Measurements from ENCODE around the gene SLC15A1.

DNA sequence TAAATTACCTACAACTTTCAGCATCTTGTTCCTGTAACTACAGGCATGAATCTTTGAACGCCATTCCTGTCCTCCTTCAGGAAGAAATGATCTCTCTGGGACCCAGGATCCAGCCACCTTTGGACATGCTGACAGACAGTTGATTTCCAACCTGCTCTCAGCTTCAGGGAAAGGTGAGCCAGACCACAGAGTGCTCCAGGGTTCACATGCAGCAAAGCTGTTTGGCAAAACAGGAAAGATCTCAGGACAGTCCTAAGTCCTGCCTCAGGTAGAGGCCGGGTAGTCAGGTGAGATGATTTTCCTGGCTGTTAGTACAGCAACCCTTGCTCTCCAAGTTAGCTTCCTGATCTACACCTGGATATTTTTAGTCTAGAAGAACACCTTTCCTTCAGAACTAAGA is 9.1 kb downstream of the SLC15A1 start:
- TF ChIP-seq, protein P1, sequence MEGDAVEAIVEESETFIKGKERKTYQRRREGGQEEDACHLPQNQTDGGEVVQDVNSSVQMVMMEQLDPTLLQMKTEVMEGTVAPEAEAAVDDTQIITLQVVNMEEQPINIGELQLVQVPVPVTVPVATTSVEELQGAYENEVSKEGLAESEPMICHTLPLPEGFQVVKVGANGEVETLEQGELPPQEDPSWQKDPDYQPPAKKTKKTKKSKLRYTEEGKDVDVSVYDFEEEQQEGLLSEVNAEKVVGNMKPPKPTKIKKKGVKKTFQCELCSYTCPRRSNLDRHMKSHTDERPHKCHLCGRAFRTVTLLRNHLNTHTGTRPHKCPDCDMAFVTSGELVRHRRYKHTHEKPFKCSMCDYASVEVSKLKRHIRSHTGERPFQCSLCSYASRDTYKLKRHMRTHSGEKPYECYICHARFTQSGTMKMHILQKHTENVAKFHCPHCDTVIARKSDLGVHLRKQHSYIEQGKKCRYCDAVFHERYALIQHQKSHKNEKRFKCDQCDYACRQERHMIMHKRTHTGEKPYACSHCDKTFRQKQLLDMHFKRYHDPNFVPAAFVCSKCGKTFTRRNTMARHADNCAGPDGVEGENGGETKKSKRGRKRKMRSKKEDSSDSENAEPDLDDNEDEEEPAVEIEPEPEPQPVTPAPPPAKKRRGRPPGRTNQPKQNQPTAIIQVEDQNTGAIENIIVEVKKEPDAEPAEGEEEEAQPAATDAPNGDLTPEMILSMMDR (IDR thresholded peaks at IDR 0.05) = no peak
- TF ChIP-seq POLR2A (IDR thresholded peaks at IDR 0.05) = no peak
- no peak for TF ChIP-seq POLR2AphosphoS5 (IDR thresholded peaks at IDR 0.05)
